Measurements from ENCODE around the gene MYO5A. TPM values are rescaled to one million over a fixed set of nuclear protein-coding genes. Genes with fewer than 3 reads are reported as not detected.

Gene MYO5A
- polyA plus RNA-seq, 1 of the 3 experiments (the other 2 are of a cell fraction), result 11.0 TPM

DNA sequence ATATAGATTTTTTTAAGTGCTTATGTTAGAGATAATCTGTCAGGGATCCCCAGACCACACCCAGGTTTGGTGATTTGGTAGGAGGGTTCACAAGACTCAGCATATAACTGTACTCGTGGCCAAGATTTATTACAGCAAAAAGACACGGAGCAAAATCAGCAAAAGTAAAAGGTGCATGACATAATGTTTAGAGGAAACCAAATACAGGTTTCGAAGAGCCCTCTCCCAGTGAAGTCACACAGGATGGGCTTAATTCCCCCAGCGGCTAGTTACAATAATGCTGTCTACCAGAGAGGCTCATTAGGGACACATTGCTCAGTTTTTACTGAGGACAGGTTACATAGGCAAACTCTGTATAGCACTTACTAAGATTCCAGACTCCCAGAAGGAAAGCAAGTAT lies 36.5 kb downstream of the MYO5A start:
- Histone ChIP-seq H3K79me2 (ENCODE audit: insufficient read depth) (peaks cover 66% of the 10 kb centered on the region), H3K9me2 (no peaks in the 10 kb centered on the region), H3F3A (replicated peaks; ENCODE audit: insufficient read depth) (no peaks in the 10 kb centered on the region), H3K4me3 (ENCODE audit: low read depth in 2 of 2, low read length in 1 of 2) (no peak overlapping the region), H3K4me1 (ENCODE audit: control insufficient read depth in 1 of 2, insufficient read depth in 2 of 2, low read depth in 1 of 2, low read length in 1 of 2) (peaks cover 0 to 16% of the 10 kb centered on the region in 2 experiments; a peak in 2 of 4 replicates), H3K27ac (ENCODE audit: low read depth in 2 of 2, low read length in 1 of 2) (0 out of 4 replicates have a peak overlapping the region, but pooled peaks of 1 of the 2 experiments have one; percentile 7), H2AFZ (ENCODE audit: low read depth) (no peak overlapping the region), H3K9ac (no peak overlapping the region), H3K4me2 (no peak overlapping the region), H3K36me3 (replicated peaks in 1 of 2; ENCODE audit: control insufficient read depth in 1 of 2, insufficient read depth in 2 of 2, low read length in 1 of 2) (no peaks in the 10 kb centered on the region), H3K27me3 (ENCODE audit: insufficient read depth) (no peaks in the 10 kb centered on the region), H4K20me1 (ENCODE audit: insufficient read depth) (no peaks in the 10 kb centered on the region), H3K9me3 (no peaks in the 10 kb centered on the region)
- WGBS (ENCODE audit: low lambda C conversion rate), result 90% methylated on average over 4 of the region's 4 CpGs
- ChIA-PET POLR2A (no interaction called here), CTCF (no interaction called here)
- no peak for DNase-seq
- TF ChIP-seq IRF3 (IDR thresholded peaks at IDR 0.05; ENCODE audit: low read depth, low read length), result no peak
- TF ChIP-seq, protein P1, sequence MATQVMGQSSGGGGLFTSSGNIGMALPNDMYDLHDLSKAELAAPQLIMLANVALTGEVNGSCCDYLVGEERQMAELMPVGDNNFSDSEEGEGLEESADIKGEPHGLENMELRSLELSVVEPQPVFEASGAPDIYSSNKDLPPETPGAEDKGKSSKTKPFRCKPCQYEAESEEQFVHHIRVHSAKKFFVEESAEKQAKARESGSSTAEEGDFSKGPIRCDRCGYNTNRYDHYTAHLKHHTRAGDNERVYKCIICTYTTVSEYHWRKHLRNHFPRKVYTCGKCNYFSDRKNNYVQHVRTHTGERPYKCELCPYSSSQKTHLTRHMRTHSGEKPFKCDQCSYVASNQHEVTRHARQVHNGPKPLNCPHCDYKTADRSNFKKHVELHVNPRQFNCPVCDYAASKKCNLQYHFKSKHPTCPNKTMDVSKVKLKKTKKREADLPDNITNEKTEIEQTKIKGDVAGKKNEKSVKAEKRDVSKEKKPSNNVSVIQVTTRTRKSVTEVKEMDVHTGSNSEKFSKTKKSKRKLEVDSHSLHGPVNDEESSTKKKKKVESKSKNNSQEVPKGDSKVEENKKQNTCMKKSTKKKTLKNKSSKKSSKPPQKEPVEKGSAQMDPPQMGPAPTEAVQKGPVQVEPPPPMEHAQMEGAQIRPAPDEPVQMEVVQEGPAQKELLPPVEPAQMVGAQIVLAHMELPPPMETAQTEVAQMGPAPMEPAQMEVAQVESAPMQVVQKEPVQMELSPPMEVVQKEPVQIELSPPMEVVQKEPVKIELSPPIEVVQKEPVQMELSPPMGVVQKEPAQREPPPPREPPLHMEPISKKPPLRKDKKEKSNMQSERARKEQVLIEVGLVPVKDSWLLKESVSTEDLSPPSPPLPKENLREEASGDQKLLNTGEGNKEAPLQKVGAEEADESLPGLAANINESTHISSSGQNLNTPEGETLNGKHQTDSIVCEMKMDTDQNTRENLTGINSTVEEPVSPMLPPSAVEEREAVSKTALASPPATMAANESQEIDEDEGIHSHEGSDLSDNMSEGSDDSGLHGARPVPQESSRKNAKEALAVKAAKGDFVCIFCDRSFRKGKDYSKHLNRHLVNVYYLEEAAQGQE (IDR thresholded peaks at IDR 0.05; ENCODE audit: low read depth, low read length), result no peak
- no peak for TF ChIP-seq MEF2A (IDR thresholded peaks at IDR 0.05; ENCODE audit: borderline replicate concordance, low read depth)
- no peak for TF ChIP-seq FOSL2 (IDR thresholded peaks at IDR 0.05; ENCODE audit: borderline replicate concordance, low read depth)
- no peak for TF ChIP-seq USF2 (IDR thresholded peaks at IDR 0.05; ENCODE audit: borderline replicate concordance, low read depth, low read length)
- TF ChIP-seq, protein P2, sequence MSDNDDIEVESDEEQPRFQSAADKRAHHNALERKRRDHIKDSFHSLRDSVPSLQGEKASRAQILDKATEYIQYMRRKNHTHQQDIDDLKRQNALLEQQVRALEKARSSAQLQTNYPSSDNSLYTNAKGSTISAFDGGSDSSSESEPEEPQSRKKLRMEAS (IDR thresholded peaks at IDR 0.05; ENCODE audit: low read depth), result no peak
- no peak for TF ChIP-seq SMC3 (IDR thresholded peaks at IDR 0.05; ENCODE audit: low read depth, low read length)
- TF ChIP-seq EP300 (IDR thresholded peaks at IDR 0.05; ENCODE audit: borderline replicate concordance in 1 of 2, low read depth in 1 of 2, low read length in 1 of 2), result no peak
- TF ChIP-seq RXRA (IDR thresholded peaks at IDR 0.05; ENCODE audit: borderline replicate concordance, low read depth), result no peak
- no peak for TF ChIP-seq GABPA (IDR thresholded peaks at IDR 0.05; ENCODE audit: low read depth)
- no peak for TF ChIP-seq RAD21 (IDR thresholded peaks at IDR 0.05; ENCODE audit: low read length)
- TF ChIP-seq, protein P3, sequence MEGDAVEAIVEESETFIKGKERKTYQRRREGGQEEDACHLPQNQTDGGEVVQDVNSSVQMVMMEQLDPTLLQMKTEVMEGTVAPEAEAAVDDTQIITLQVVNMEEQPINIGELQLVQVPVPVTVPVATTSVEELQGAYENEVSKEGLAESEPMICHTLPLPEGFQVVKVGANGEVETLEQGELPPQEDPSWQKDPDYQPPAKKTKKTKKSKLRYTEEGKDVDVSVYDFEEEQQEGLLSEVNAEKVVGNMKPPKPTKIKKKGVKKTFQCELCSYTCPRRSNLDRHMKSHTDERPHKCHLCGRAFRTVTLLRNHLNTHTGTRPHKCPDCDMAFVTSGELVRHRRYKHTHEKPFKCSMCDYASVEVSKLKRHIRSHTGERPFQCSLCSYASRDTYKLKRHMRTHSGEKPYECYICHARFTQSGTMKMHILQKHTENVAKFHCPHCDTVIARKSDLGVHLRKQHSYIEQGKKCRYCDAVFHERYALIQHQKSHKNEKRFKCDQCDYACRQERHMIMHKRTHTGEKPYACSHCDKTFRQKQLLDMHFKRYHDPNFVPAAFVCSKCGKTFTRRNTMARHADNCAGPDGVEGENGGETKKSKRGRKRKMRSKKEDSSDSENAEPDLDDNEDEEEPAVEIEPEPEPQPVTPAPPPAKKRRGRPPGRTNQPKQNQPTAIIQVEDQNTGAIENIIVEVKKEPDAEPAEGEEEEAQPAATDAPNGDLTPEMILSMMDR (IDR thresholded peaks at IDR 0.05), result no peak
- no peak for TF ChIP-seq EZH2phosphoT487 (IDR thresholded peaks at IDR 0.05; ENCODE audit: borderline replicate concordance, low read depth)
- TF ChIP-seq ZBTB33 (IDR thresholded peaks at IDR 0.05; ENCODE audit: borderline replicate concordance, low read depth), result no peak
- no peak for TF ChIP-seq TCF12 (IDR thresholded peaks at IDR 0.05)
- TF ChIP-seq TEAD4 (IDR thresholded peaks at IDR 0.05; ENCODE audit: borderline replicate concordance, insufficient read depth), result no peak
- TF ChIP-seq PBX3 (IDR thresholded peaks at IDR 0.05), result no peak
- no peak for TF ChIP-seq SIN3A (IDR thresholded peaks at IDR 0.05; ENCODE audit: borderline replicate concordance, low read depth, low read length)
- no peak for TF ChIP-seq TAF1 (IDR thresholded peaks at IDR 0.05; ENCODE audit: borderline replicate concordance, low read depth, low read length)

Measured in SK-N-SH (cell line).